Hepatocyte (in vitro differentiated cells): ENCODE results near the gene COLQ.

Experiments used
- EZH2 ChIP-seq: fragments of 200-600 bp; sonication (generic); IDR thresholded peaks from 2 replicates; pipeline ENCODE4 v1.6.1; 2016; ENCODE audit warnings: antibody characterized with exemption, mild to moderate bottlenecking, borderline replicate concordance
- TF ChIP-seq, protein P1 (sequence below): fragments of 200-600 bp; sonication (generic); IDR thresholded peaks from 2 replicates; pipeline ENCODE4 v1.5.1; 2016; ENCODE audit warnings: antibody characterized with exemption, mild to moderate bottlenecking; ENCODE audit not compliant: poor library complexity

DNA sequence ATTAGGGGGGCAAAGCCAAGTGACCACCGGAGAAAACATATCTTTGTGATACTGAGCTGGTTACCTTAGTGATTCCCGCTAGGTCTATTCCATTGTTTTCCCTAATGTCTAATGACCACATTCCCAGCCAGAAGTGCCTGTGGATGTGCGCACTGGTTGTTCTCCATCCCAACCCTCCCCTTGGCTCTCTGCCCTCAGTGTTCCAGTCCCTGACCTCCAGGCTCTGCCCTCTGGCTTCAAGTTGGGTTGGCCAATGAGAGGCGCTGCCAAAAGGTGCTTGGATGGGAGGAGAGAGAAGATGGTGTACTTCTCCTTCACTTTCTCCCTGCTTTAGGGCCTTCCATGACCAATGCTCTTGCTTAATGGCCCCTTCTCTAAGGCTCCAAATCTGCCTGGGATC lies 2.4 kb downstream of the COLQ start:
- TF ChIP-seq, protein P1, sequence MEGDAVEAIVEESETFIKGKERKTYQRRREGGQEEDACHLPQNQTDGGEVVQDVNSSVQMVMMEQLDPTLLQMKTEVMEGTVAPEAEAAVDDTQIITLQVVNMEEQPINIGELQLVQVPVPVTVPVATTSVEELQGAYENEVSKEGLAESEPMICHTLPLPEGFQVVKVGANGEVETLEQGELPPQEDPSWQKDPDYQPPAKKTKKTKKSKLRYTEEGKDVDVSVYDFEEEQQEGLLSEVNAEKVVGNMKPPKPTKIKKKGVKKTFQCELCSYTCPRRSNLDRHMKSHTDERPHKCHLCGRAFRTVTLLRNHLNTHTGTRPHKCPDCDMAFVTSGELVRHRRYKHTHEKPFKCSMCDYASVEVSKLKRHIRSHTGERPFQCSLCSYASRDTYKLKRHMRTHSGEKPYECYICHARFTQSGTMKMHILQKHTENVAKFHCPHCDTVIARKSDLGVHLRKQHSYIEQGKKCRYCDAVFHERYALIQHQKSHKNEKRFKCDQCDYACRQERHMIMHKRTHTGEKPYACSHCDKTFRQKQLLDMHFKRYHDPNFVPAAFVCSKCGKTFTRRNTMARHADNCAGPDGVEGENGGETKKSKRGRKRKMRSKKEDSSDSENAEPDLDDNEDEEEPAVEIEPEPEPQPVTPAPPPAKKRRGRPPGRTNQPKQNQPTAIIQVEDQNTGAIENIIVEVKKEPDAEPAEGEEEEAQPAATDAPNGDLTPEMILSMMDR: no peak
- no peak for TF ChIP-seq EZH2
